ENCODE measurements around the gene DLD. TPM values are rescaled to one million over a fixed set of nuclear protein-coding genes. Genes with fewer than 3 reads are reported as not detected.
"Not testable (repeated sequence)": the region's sequence is repeated elsewhere in the genome, so short reads cannot be mapped to it uniquely, and the experiment has no call there.

Gene DLD, protein sequence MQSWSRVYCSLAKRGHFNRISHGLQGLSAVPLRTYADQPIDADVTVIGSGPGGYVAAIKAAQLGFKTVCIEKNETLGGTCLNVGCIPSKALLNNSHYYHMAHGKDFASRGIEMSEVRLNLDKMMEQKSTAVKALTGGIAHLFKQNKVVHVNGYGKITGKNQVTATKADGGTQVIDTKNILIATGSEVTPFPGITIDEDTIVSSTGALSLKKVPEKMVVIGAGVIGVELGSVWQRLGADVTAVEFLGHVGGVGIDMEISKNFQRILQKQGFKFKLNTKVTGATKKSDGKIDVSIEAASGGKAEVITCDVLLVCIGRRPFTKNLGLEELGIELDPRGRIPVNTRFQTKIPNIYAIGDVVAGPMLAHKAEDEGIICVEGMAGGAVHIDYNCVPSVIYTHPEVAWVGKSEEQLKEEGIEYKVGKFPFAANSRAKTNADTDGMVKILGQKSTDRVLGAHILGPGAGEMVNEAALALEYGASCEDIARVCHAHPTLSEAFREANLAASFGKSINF
- total RNA-seq = 318 TPM
- long read RNA-seq, transcript DLD-201 (14 exons, 3,755 nt) = major isoform, 1,162 of 1,232 reads
- long read RNA-seq, partial matches to known transcripts = 37 of 1,232 reads
- long read RNA-seq, other reads (novel, unspliced or antisense) = 32 of 1,232 reads

DNA sequence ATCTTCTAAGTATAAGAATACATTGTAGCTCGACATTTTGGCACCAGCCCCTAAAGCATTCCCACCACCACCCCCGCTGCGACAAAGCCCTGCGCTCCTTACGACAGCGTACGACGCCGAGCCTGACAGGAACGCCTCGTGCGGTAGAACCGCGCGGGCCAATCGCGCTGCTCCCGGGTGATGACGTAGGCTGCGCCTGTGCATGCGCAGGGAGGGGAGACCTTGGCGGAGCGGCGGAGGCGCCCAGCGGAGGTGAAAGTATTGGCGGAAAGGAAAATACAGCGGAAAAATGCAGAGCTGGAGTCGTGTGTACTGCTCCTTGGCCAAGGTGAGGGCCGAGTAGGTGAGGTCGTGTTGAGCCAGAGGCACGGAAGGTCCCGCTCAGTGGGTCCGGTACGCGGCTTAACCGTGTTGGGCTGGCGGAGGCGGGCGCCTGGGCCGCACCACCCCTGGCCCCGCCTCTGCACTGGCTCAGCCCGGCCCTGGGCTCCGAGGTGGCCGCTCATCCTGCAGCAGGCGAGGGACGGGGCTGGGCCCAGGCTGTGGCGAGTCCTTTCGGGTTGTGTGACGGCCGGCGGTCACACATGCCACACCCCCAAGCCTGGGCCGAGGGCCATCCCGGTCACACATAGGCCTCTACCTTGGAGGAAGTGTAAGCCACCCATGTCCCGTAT, at the start of gene DLD:
Gene DLD (plus strand): TSS at position 222 of the 674 bp plus-strand sequence. CDS start 68 bp downstream, at position 290.
- peak; percentile 99 for ATAC-seq (ENCODE audit: poor library complexity)
- intact Hi-C loops (cut with DNase I) = no loop called here

GRCh38 chr7:107842213-107842612, 48.8 kb upstream of the DLD start:
- DNase-seq (no peak), ATAC-seq (ENCODE audit: poor library complexity) (no peak)
- intact Hi-C loops (cut with DNase I) = no loop called here

More for the DNA sequence above, at the start of gene DLD:
- DNase-seq = peak; percentile 98

DNA sequence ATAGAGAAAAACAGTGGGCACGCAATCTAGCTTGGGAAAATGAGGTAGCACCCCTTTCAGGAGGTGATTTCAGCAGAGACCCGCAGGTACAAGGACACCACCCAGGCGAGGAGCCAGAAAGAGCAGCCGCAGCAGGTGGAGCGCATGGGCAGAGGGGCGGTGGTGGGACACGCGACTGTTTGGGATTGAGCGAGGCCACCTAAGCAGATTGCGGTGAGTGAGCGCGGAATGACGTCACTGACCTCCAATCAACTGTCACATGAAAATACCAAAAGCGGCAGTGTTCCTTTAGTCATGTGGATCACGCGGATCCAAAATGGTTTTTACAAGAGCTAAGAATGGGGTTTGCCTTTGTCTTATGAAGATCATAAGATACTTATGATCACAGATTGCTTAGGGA, 47.8 kb upstream of the DLD start:
- ATAC-seq (ENCODE audit: poor library complexity) (no peak), DNase-seq (no peak)
- intact Hi-C loops (cut with DNase I) = no loop called here

DNA sequence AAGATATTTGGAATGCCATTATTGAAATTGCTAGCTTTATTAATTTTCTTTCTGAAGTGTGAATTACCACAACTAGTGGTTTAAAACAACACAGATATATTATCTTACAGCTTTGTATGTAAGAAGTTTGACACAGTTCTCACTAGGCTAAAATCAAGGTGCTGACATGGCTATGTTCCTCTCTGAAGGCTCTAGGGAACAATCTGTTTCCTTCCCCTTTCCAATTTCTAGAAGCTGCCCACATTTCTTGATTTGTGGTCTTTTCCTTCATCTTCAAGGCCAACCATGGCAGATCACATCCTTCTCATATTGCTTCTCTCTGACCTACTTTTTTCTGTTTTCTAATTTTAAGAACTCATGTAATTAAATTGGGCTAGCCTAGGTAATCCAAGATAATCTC, 44.7 kb upstream of the DLD start:
- ATAC-seq (ENCODE audit: poor library complexity) (peak; percentile 50), DNase-seq (no peak)
- intact Hi-C loops (cut with DNase I) = no loop called here

- intact Hi-C loops (cut with DNase I) = no loop called here
- ATAC-seq (ENCODE audit: poor library complexity) (no peak), DNase-seq (no peak)
These were observed 43.7 kb upstream of the DLD start for GRCh38 chr7:107847168-107847835.

GRCh38 chr7:107847836-107848175, 43.2 kb upstream of the DLD start:
- intact Hi-C loops (cut with DNase I) = not testable (repeated sequence)

GRCh38 chr7:107848211-107848610, 42.8 kb upstream of the DLD start:
- DNase-seq; intact Hi-C loops (cut with DNase I); ATAC-seq (ENCODE audit: poor library complexity): not testable (repeated sequence)

More at GRCh38 chr7:107847836-107848175, 43.2 kb upstream of the DLD start:
- not testable (repeated sequence) for DNase-seq; ATAC-seq (ENCODE audit: poor library complexity)

- intact Hi-C loops (cut with DNase I) = no loop called here
- DNase-seq (no peak), ATAC-seq (ENCODE audit: poor library complexity) (no peak)
These were observed 40.8 kb upstream of the DLD start for GRCh38 chr7:107850216-107850615.

DNA sequence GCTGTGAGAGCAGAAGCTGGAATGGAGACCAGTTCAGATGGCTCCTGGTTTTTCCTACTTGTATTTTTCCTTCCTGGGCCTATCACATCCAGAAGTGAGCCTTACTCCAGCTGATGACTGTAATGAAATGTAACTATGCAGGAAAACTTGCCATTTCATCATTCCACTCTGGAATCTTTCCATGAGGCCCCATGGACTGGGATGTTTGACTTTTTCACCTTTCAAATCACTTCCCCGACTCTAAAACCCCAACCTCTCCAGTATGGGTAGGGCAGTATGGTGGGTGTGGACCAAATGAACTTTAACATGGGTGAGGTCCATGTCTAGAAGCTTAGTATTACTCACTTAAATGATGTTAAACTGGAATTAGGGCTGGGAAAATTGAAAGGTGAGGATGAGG, 40.3 kb upstream of the DLD start:
- no peak for ATAC-seq (ENCODE audit: poor library complexity)
- intact Hi-C loops (cut with DNase I) = no loop called here
- DNase-seq = no peak

- no peak for ATAC-seq (ENCODE audit: poor library complexity)
- intact Hi-C loops (cut with DNase I) = no loop called here
- no peak for DNase-seq
These were observed 36.5 kb upstream of the DLD start for GRCh38 chr7:107854454-107854853.

DNA sequence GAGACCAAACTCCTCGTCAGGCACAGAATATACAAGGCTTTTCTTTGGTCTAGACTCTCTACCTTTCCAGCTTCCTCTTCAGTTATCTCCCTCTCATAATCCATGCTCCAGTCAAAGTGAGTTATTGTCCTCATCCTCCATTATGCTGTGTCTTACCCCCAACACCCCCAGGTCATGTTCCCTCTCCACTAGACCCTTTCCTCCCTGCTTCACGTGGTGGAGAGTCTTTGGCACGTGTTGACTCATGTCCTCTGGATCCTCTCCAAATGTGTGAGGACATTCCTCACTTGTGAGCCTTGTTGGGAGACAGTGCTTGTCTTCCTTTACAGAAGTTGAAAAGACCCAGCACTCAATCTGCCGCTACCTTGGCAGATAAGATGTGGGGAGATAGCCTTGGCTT, 36.0 kb upstream of the DLD start:
- DNase-seq (no peak), ATAC-seq (ENCODE audit: poor library complexity) (no peak)
- intact Hi-C loops (cut with DNase I) = no loop called here

- DNase-seq = no peak
- no peak for ATAC-seq (ENCODE audit: poor library complexity)
- intact Hi-C loops (cut with DNase I) = no loop called here
These were observed 34.0 kb upstream of the DLD start for GRCh38 chr7:107856806-107857540.

DNA sequence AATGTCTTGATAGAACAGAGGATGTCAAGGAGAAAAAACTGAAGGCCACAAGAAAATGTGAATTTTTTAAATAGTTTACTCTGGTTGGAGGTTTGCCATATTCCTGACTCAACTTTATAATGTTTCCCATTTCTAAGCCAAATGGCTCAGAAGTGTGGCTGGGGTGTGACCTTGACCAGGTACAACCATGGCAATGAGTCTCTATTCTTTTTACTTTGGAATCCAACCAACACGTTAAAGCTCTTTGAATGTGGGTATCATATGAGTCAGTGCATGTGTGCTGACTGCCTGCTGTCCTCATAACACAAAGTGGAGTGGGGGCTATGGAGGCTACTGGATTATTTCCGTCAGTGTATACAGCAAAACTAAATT, 33.5 kb upstream of the DLD start:
- intact Hi-C loops (cut with DNase I) = no loop called here
- no peak for ATAC-seq (ENCODE audit: poor library complexity)
- DNase-seq = no peak

GRCh38 chr7:107858280-107858679, 32.7 kb upstream of the DLD start:
- intact Hi-C loops (cut with DNase I) = no loop called here
- peak; percentile 22 for ATAC-seq (ENCODE audit: poor library complexity)
- no peak for DNase-seq

- intact Hi-C loops (cut with DNase I) = no loop called here
- DNase-seq = no peak
- no peak for ATAC-seq (ENCODE audit: poor library complexity)
These were observed 30.6 kb upstream of the DLD start for GRCh38 chr7:107860279-107860961.

GRCh38 chr7:107860981-107861652, 29.9 kb upstream of the DLD start:
- intact Hi-C loops (cut with DNase I) = no loop called here
- DNase-seq (no peak), ATAC-seq (ENCODE audit: poor library complexity) (no peak)

- ATAC-seq (ENCODE audit: poor library complexity) (no peak), DNase-seq (no peak)
- intact Hi-C loops (cut with DNase I) = no loop called here
These were observed 24.8 kb upstream of the DLD start for GRCh38 chr7:107865956-107866775.
